ENCODE results near the gene UNC93A.
"Not testable (repeated sequence)": the region's sequence is repeated elsewhere in the genome, so short reads cannot be mapped to it uniquely, and the experiment has no call there.

DNA sequence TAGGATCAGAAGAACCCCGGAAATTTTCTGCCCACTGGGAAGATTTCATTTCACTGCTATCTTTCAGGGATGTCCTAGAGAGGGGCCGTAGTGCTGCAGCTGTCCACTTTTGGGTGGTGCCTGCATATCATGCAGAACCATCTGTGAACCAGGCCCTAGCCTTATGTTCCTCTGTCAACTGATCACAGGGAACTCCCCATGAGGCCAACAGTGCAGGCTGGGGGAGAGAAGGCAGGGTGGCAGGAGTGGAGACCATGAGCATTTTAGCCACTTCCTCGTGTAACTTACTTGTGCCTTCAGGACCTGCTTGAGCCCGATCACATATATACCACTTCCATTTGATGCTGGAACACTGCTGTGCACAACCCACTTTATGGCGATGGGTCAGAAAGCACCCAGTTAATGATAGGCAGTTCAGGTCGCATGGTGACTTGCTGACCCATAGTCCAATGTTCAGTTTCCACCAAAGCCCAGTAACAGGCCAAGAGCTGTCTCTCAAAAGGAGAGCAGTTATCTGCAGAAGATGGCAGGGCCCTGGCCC, 48.5 kb upstream of the UNC93A start:
- not testable (repeated sequence) for TF ChIP-seq POLR2AphosphoS5 (IDR thresholded peaks at IDR 0.05; ENCODE audit: low read depth, low read length); POLR2A (IDR thresholded peaks at IDR 0.05; ENCODE audit: borderline replicate concordance, extremely low read depth, insufficient read depth, insufficient read length); EZH2 (IDR thresholded peaks at IDR 0.05)
- TF ChIP-seq, protein P1, sequence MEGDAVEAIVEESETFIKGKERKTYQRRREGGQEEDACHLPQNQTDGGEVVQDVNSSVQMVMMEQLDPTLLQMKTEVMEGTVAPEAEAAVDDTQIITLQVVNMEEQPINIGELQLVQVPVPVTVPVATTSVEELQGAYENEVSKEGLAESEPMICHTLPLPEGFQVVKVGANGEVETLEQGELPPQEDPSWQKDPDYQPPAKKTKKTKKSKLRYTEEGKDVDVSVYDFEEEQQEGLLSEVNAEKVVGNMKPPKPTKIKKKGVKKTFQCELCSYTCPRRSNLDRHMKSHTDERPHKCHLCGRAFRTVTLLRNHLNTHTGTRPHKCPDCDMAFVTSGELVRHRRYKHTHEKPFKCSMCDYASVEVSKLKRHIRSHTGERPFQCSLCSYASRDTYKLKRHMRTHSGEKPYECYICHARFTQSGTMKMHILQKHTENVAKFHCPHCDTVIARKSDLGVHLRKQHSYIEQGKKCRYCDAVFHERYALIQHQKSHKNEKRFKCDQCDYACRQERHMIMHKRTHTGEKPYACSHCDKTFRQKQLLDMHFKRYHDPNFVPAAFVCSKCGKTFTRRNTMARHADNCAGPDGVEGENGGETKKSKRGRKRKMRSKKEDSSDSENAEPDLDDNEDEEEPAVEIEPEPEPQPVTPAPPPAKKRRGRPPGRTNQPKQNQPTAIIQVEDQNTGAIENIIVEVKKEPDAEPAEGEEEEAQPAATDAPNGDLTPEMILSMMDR (IDR thresholded peaks at IDR 0.05 in 2 of 3, conservative IDR thresholded peaks at IDR 0.05 in 1 of 3; ENCODE audit: borderline replicate concordance in 1 of 3, insufficient read depth in 1 of 3, low read depth in 2 of 3, low read length in 2 of 3) = not testable (repeated sequence)

All from HCT116 (cell line).